MM.1S (cell line): ENCODE results near the gene GBF1.

ENCODE experiments used
- DNase-seq: peaks from one replicate; pipeline ENCODE4 v3.0.0-alpha.2; 2015
- H2AFZ ChIP-seq: fragments of 300-600 bp; sonication (generic); 2 replicates; pipeline ENCODE4 v1.6.0; 2016; ENCODE audit warnings: antibody characterized with exemption, low read length
- H3F3A ChIP-seq: fragments of 300-600 bp; sonication (generic); 2 replicates; pipeline ENCODE4 v1.6.1; 2016; ENCODE audit warnings: mild to moderate bottlenecking, antibody characterized with exemption, low read length, moderate library complexity, mixed read lengths; ENCODE audit not compliant: insufficient read depth
- H3K27ac ChIP-seq: fragments of 300-600 bp; sonication (generic); 2 replicates; pipeline ENCODE4 v1.5.1; 2016; ENCODE audit warnings: mild to moderate bottlenecking, low read length
- H3K27me3 ChIP-seq: fragments of 300-600 bp; sonication (generic); replicated peaks from 2 replicates; pipeline ENCODE4 v1.6.0; 2016; ENCODE audit warnings: low read length; ENCODE audit not compliant: insufficient read depth
- H3K36me3 ChIP-seq: fragments of 300-600 bp; sonication (generic); replicated peaks from 2 replicates; pipeline ENCODE4 v1.6.1; 2016; ENCODE audit warnings: mild to moderate bottlenecking, low read length, mixed read lengths; ENCODE audit not compliant: insufficient read depth
- H3K4me1 ChIP-seq: fragments of 300-600 bp; sonication (generic); 2 replicates; pipeline ENCODE4 v1.6.1; 2016; ENCODE audit warnings: low read length, mixed read lengths
- H3K4me2 ChIP-seq: fragments of 300-600 bp; sonication (generic); 2 replicates; pipeline ENCODE4 v1.6.0; 2016; ENCODE audit warnings: low read depth, low read length
- H3K4me3 ChIP-seq: fragments of 300-600 bp; sonication (generic); 2 replicates; pipeline ENCODE4 v1.5.1; 2016; ENCODE audit warnings: low read length, mixed read lengths
- H3K79me2 ChIP-seq: fragments of 300-600 bp; sonication (generic); 2 replicates; pipeline ENCODE4 v1.6.1; 2016; ENCODE audit warnings: mixed run types, low read length, mixed read lengths
- H3K9ac ChIP-seq: fragments of 300-600 bp; sonication (generic); 2 replicates; pipeline ENCODE4 v1.6.1; 2016; ENCODE audit warnings: low read length, mixed read lengths
- H3K9me2 ChIP-seq: fragments of 300-600 bp; sonication (generic); replicated peaks from 2 replicates; pipeline ENCODE4 v1.6.1; 2016; ENCODE audit warnings: mild to moderate bottlenecking, low read length, mixed read lengths; ENCODE audit not compliant: insufficient read depth
- H3K9me3 ChIP-seq: fragments of 300-600 bp; sonication (generic); replicated peaks from 2 replicates; pipeline ENCODE4 v1.6.1; 2016; ENCODE audit warnings: mild to moderate bottlenecking, low read length, mixed read lengths; ENCODE audit not compliant: insufficient read depth
- H4K20me1 ChIP-seq: fragments of 300-600 bp; sonication (generic); 2 replicates; pipeline ENCODE4 v1.6.1; 2016; ENCODE audit warnings: mild to moderate bottlenecking, low read length, moderate library complexity, mixed read lengths; ENCODE audit not compliant: insufficient read depth
- CTCF ChIP-seq: fragments of 300-600 bp; sonication (generic); IDR thresholded peaks from 2 replicates; pipeline ENCODE4 v1.5.1; 2016; ENCODE audit warnings: antibody characterized with exemption, low read length, mixed read lengths
- EZH2 ChIP-seq: fragments of 300-600 bp; sonication (generic); optimal IDR thresholded peaks from 2 replicates; pipeline ENCODE3; 2017; ENCODE audit warnings: low read depth, mild to moderate bottlenecking, antibody characterized with exemption, low read length, mixed read lengths
- EZH2phosphoT487 ChIP-seq: fragments of 300-600 bp; sonication (generic); IDR thresholded peaks from 2 replicates; pipeline ENCODE4 v1.6.1; 2018; ENCODE audit warnings: antibody characterized with exemption, low read length

GBF1 gene

GRCh38 chr10:102245082-102245931 is at the start of gene GBF1:
TSS of gene GBF1 (plus strand) at chr10:102245532. CDS start at chr10:102258939, 13,407 bp downstream.
- peak within 1 kb of the TSS; percentile 72 for H3K27ac ChIP-seq
- DNase-seq: peak; percentile 100
- no peaks in the 10 kb centered on the region for H3K9me3 ChIP-seq
- no peaks in the 10 kb centered on the region for H3K9me2 ChIP-seq
- H2AFZ ChIP-seq: peak within 1 kb of the TSS; percentile 94
- H4K20me1 ChIP-seq: peaks cover 17% of the 10 kb centered on the region
- peak within 1 kb of the TSS; percentile 83 for H3K9ac ChIP-seq
- TF ChIP-seq EZH2: no peak
- no peak for TF ChIP-seq EZH2phosphoT487
- no peak for TF ChIP-seq CTCF
- H3F3A ChIP-seq: no peaks in the 10 kb centered on the region
- H3K4me2 ChIP-seq: peak within 1 kb of the TSS; percentile 88
- peaks cover 50% of the 10 kb centered on the region for H3K79me2 ChIP-seq
- no peaks in the 10 kb centered on the region for H3K36me3 ChIP-seq
- H3K4me3 ChIP-seq: peak within 1 kb of the TSS; percentile 78
- peaks cover 25% of the 10 kb centered on the region for H3K4me1 ChIP-seq
- H3K27me3 ChIP-seq: peaks cover 7% of the 10 kb centered on the region

- no peaks in the 10 kb centered on the region for H3K27me3 ChIP-seq
- no peak for DNase-seq
- H3K4me2 ChIP-seq: no peak overlapping the region
Observed at GRCh38 chr10:102196893-102197292, 48.4 kb upstream of the GBF1 start.

GRCh38 chr10:102198027-102198426 is 47.3 kb upstream of the GBF1 start:
- no peak overlapping the region for H3K4me2 ChIP-seq
- no peaks in the 10 kb centered on the region for H3K27me3 ChIP-seq
- H3K9ac ChIP-seq: no peak overlapping the region
- H3K9me2 ChIP-seq: no peaks in the 10 kb centered on the region
- no peak overlapping the region for H3K4me3 ChIP-seq
- H3K79me2 ChIP-seq: no peaks in the 10 kb centered on the region
- peaks cover 10% of the 10 kb centered on the region for H3K4me1 ChIP-seq
- no peaks in the 10 kb centered on the region for H3K36me3 ChIP-seq
- H3K9me3 ChIP-seq: no peaks in the 10 kb centered on the region
- H3K27ac ChIP-seq: no peak overlapping the region
- no peak for DNase-seq
- no peak for TF ChIP-seq EZH2phosphoT487
- no peak for TF ChIP-seq EZH2
- H3F3A ChIP-seq: no peaks in the 10 kb centered on the region
- H4K20me1 ChIP-seq: no peaks in the 10 kb centered on the region
- no peak overlapping the region for H2AFZ ChIP-seq

More at GRCh38 chr10:102196893-102197292, 48.4 kb upstream of the GBF1 start:
- TF ChIP-seq EZH2phosphoT487: no peak
- TF ChIP-seq CTCF: no peak
- H3F3A ChIP-seq: no peaks in the 10 kb centered on the region
- no peaks in the 10 kb centered on the region for H3K36me3 ChIP-seq
- H3K9me2 ChIP-seq: no peaks in the 10 kb centered on the region
- H3K27ac ChIP-seq: no peak overlapping the region
- H4K20me1 ChIP-seq: no peaks in the 10 kb centered on the region
- no peaks in the 10 kb centered on the region for H3K79me2 ChIP-seq
- no peaks in the 10 kb centered on the region for H3K9me3 ChIP-seq
- H2AFZ ChIP-seq: no peak overlapping the region
- H3K9ac ChIP-seq: no peak overlapping the region
- no peaks in the 10 kb centered on the region for H3K4me1 ChIP-seq
- no peak overlapping the region for H3K4me3 ChIP-seq
